GM18858 (cell line): ENCODE measurements around the gene CWH43.
A peak's percentile ranks its signal among the peaks of the same experiment; 100 is the strongest.
"Not testable (repeated sequence)": the region's sequence is repeated elsewhere in the genome, so short reads cannot be mapped to it uniquely, and the experiment has no call there.

Experiments
- ATAC-seq: cut with Tn5 transposase; IDR thresholded peaks from one replicate; pipeline ENCODE4 v1.9.1; 2021; ENCODE audit not compliant: unreplicated experiment

Gene CWH43

DNA sequence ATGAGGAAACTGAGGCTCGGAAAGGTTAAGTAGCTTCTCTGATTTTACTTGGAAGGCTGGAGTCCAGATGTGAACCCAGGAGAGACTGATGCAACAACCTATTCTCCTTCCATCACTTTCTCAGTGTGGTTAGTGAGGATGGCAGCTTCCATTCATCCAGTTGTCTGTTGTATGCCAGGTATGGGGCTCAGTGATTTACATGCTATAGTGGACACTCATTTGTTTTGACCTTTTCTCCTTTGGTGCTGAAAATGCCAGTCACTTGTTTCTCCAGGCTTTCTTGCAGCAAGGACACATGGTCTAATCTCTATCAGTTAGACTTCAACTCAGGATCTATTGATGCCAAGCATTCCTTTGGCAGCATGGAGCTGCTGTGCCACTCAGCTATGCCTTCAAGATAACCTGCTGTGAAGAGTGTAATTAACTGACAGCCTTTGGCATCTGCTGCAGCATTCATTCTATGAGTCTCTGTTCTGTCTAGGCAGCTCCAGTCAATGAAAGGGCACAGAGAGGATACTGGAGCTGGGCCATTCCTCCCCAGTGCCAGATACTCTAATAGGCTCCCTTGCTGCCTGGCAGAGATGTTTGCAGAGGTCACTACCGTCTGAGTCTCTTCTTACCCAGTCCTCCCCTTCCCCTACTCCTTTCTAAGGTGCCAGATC lies 11.0 kb upstream of the CWH43 start:
- ATAC-seq = no peak

GRCh38 chr4:48976041-48976440 lies 10.0 kb upstream of the CWH43 start:
- ATAC-seq = no peak

DNA sequence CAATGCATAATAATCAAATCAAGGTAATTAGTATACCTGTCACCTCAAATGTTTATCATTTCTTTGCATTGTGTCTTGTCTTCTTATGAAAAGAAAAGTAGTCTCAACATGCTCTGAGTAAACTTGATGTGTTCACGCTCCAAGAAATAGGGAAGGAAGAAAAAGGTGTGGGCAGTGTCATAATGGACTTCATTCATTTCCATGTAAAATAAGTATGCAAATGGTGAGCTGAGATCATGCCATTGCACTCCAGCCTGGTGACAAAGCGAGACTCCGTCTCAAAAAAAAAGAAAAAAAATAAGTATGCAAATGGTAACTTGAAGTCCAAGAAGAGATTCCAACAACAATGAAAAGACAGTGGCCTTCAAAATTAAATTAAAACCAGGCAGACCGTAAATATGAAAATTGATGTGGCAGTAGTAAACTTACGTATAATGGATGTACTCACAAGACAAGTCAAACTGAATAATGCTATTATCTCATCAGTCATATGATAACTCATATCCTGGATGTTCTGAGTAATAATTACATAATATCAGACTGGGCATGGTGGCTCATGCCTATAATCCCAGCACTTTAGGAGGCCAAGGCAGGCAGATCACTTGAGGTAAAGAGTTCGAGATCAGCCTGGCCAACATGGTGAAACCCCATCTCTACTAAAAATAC lies 6.0 kb upstream of the CWH43 start:
- ATAC-seq = no peak

DNA sequence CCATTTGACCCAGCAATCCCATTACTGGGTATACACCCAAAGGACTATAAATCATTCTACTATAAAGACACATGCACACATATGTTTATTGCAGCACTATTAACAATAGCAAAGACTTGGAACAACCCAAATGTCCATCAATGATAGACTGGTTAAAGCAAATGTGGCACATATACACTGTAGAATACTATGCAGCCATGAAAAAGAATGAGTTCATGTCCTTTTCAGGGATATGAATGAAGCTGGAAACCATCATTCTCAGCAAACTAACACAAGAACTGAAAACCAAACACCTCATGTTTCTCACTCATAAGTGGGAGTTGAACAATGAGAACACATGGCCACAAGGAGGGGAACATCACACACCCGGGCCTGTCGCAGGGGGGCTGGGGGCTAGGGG lies 2.1 kb upstream of the CWH43 start:
- not testable (repeated sequence) for ATAC-seq

- no peak for ATAC-seq
Observed at GRCh38 chr4:48985602-48985975, 486 bp upstream of the CWH43 start.

DNA sequence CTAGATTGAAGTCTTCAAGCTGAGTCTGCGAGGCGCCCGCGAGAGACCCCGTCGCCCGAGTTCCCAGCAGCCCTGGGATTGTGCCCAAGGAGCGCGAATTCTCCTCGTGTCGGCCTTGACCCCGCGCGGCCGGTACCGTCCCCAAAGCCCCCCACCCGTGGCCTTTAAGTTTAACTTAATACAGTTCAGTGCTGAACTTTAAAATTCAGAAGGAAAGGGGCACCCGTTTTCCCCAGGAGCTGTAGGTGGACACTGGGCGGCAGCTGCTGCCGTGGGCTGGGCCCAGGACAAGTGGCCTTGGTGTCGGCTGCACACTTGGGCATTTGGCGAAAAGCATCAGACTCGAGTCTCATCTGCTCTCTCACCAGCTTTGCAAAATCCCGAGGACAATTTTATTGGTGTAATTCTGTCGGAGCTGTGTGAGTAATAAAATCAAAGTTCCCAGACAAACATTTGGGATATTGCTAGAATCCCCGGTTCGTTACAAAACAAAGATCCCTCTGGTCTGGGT lies 634 bp downstream of the CWH43 start:
- no peak for ATAC-seq

GRCh38 chr4:48989461-48990203 lies 3.6 kb downstream of the CWH43 start:
- no peak for ATAC-seq

DNA sequence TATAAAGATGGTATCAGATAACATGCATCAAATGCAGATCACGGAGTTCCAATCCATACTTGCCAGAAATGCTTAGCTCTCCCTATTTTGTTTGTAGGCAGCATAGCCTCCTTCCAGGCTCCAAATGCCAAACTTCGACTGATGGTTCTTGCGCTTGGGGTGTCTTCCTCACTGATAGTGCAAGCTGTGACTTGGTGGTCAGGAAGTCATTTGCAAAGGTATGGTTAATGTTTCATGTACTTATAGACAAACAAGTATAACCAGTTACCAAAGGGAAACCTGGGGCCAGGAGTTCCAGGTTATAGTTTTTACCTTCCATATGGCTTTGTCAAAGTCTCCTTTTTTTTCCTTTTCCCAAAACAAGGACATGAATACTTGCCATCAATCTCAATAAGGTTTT lies 5.3 kb downstream of the CWH43 start:
- ATAC-seq = no peak

DNA sequence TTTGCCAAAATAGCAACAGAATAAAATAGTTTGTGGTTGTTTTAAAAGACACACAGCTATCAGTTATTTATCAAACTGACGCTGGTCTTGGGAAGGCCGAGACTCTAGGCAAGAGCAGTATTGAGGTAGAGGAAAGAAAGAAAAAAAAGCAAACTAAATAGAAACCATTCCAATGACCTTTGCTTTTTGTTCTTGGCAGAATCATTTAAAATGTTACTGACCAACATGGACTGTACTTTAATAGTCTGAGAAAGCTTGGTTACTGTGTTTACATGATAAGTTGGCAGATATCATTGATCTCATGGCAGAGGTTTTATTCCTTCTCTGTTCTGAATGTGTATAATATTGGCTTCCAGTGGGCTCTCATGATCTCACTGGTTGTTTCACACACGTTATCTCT lies 11.9 kb downstream of the CWH43 start:
- no peak for ATAC-seq

- no peak for ATAC-seq
Observed at GRCh38 chr4:48998440-48998839, 12.4 kb downstream of the CWH43 start.

GRCh38 chr4:49000806-49001205 lies 14.7 kb downstream of the CWH43 start:
- no peak for ATAC-seq

- ATAC-seq = no peak
Observed at GRCh38 chr4:49002931-49003330, 16.9 kb downstream of the CWH43 start.

DNA sequence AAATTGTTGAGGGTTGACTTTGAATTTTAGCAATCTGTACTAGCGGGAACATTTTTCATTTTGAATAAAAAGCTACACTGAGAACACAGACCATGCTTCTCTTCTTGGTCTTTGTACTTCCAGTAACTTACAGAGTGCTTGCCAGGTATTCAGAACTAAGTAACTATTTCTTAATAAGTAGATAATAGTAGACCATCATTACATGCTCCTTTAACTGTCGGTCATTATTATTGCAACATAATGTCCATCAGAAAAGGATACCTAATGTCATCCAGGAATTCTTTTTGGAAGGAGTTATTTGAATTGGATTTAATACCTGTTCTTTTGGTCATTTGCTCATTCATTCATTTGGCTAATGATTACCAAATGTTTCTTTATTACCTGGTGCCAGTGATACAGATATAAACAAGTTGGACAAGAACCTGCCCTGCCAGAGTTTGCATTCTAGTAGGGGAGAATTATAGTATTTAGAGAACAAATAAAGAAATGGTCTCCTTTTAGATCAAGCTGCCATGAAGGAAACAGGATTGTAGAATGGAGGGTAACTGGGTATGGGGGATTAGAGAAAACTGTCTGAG lies 32.7 kb downstream of the CWH43 start:
- ATAC-seq = no peak

DNA sequence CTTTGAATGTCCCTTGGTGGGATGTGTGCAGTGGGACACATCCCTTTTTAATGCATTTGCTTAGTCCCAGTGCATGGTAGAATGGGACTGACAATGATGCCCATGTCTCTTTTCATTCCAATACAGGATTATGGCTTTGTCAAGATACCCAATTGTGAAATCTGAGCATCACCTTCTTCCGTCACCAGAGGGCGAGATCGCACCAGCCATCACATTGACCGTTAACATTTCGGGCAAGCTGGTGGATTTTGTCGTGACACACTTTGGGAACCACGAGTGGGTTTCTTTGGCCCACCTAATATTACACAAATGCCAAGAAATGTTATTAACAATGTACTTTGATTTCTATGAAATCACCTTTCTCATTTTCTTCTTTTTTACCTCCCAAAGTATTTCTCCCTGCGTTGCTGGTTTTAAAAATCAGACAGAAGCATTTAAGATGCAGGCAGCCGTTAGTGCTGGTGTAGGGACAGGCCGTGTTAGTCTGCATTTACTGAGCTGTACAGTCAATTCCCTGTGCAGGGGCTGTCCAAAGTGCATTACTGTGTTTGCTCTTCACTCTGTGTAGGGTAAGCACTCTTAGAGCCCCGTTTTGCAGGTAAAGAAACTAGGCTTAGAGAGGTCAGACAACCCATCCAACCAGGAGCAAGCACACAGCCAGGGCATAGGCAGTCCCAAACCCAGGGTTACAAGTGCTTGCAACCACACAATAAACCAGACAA lies 46.5 kb downstream of the CWH43 start:
- no peak for ATAC-seq

DNA sequence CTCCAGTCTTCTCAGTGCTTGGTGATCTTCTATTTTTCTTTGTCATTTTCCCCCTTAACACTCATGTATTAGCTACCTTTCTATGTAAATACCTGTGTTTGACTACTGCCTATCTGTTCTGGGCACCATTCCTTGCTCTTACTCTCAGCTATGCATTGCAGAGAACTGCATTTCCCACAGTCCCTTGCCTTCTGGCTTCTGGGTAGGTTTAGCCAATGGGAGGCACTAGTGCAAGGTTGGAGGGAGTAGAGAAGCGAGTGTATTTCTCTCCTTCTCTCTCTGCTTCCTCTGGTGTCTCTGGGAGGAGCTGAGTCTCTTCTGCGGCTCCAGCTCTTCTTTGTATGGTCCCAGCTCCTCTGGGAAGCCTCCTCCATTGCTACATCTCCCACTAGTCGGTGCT lies 50.5 kb downstream of the CWH43 start:
- no peak for ATAC-seq

GRCh38 chr4:49044270-49044669 lies 58.2 kb downstream of the CWH43 start:
- no peak for ATAC-seq

DNA sequence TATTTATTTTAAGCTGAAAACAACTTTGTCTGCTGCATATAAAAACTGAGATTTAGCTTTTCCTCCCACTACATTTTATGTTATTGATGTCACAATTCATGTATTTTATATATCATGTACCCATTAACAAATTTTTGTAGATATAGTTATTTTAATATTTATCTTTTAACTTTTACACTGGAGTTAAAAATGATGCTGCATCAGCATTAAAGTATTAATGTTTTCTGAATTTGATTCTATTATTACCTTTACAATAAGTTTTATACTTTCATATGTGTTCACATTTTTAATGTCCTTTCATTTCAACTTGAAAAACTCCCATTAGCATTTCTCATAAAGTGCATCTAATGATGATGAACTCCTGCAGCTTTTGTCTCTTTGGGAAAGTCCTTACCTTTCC lies 72.2 kb downstream of the CWH43 start:
- no peak for ATAC-seq

DNA sequence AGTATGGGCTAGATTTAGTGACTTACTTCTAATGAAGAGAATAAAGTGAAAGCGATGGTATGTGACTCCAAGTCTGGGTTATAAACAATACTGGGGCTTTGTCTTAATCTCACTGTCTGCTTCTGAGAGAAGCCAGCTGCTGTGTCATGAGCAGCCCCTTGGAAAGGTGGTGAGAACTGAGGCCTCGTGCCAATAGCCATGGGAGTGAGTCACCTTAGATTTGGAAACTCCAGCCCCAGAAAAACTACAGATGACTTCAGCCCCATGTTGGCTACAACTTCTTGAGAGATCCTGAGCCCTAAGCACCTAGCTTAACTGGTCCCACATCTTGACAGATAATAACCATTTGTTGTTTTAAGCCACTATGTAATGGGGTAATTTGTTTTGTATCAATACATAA lies 77.6 kb downstream of the CWH43 start:
- no peak for ATAC-seq

DNA sequence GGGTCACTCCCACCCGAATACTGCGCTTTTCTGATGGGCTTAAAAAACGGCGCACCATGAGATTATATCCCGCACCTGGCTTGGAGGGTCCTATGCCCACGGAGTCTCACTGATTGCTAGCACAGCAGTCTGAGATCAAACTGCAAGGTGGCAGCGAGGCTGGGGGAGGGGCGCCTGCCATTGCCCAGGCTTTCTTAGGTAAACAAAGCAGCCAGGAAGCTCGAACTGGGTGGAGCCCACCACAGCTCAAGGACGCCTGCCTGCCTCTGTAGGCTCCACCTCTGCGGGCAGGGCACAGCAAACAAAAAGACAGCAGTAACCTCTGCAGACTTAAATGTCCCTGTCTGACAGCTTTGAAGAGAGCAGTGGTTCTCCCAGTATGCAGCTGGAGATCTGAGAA lies 86.1 kb downstream of the CWH43 start:
- ATAC-seq = not testable (repeated sequence)

- not testable (repeated sequence) for ATAC-seq
Observed at GRCh38 chr4:49091883-49092282, 105.8 kb downstream of the CWH43 start.

GRCh38 chr4:49092608-49093135 lies 106.6 kb downstream of the CWH43 start:
- peak; percentile 32 for ATAC-seq
